Measurements from ENCODE around the gene TSPAN4.

The TSPAN4 gene

DNA sequence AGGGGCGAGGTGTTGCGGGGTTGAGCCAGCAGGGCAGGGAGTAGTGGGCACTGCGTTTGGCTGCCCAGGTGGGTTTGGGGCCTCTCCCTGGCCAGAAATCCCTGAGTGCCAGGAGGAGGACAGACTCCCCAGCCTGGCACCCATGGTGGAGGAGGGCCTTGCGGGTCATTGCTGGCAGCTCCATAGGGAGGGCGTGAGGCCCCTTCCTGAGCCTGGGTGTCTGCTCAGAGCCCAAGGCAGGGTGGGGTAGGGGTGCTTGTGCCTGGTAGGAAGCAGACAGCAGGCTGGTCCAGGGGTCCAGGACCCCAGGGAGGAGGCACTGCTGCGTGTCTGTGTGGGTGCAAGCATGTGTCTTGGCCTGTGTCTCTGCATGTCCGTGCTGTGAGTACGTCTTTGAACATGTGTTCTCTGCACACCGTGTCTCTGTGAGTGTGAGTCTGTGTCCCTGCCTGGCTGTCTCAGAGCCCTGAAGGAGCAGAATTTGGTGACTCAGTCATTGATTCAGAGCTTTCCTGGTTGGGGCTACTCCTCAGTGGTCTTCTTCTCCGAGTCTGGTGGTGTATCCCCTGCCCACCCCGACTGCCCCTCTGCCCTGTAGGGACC lies 3.9 kb downstream of the TSPAN4 start:
- H3K4me2 ChIP-seq: peak overlapping the region; percentile 85 to 99 (median 98); a peak in 21 of 22 replicates
- H3K4me3 ChIP-seq: peak overlapping the region in 2 of 10 experiments; percentile 99; a peak in 3 of 20 replicates

DNA sequence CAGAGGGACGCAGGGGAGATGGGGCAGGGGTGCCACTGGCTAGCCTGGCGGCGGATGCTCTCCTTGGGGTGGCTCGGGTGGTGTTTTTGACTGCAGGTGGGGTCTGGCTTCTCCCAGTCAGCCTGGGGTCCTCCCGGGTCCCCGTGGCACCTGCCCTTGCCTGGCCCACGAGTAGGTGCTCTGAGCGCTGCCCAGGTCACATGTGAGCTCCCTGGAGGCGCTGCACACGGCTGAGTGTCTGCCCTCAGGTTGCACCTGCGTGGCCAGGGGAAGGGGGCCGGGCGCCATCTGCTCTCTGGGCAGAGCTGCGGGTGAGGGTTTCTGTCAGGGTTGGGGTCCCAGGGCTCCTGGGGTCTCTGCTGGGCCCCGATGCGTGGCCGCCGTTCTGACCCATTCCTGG lies 5.2 kb downstream of the TSPAN4 start:
- Histone ChIP-seq H3K9me3 (replicated peaks in 1 of 11) (no peaks in the 10 kb centered on the region), H3K4me3 (peak overlapping the region in 1 of 10 experiments; percentile 43; a peak in 1 of 20 replicates), H3K4me2 (peak overlapping the region; percentile 87 to 99 (median 97)), H3K4me1 (peaks cover 51 to 83% (median 76%) of the 10 kb centered on the region in 10 experiments), H3K9ac (peak overlapping the region in 4 of 11 experiments; percentile 29 to 67 (median 43); a peak in 5 of 22 replicates), H3K27me3 (peaks cover 0 to 18% (median 0%) of the 10 kb centered on the region in 11 experiments; a peak in 10 of 22 replicates), H4K20me1 (peaks cover 52 to 81% (median 63%) of the 10 kb centered on the region in 11 experiments; a peak in 21 of 22 replicates), H3K36me3 (peaks cover 0 to 18% (median 0%) of the 10 kb centered on the region in 11 experiments; a peak in 4 of 22 replicates), H3K27ac (no peak overlapping the region)
- no peak for TF ChIP-seq Cebpa-rat (IDR thresholded peaks at IDR 0.05)

More for the DNA sequence above, 3.9 kb downstream of the TSPAN4 start:
- Histone ChIP-seq H3K27ac (peak overlapping the region in 4 of 11 experiments; percentile 15 to 43 (median 29); a peak in 2 of 22 replicates), H3K9ac (peak overlapping the region in 9 of 11 experiments; percentile 2 to 100 (median 45); a peak in 10 of 22 replicates), H3K4me1 (peaks cover 51 to 76% (median 71%) of the 10 kb centered on the region in 10 experiments), H3K27me3 (peaks cover 0 to 18% (median 0%) of the 10 kb centered on the region in 11 experiments; a peak in 10 of 22 replicates), H3K36me3 (peaks cover 0 to 18% (median 0%) of the 10 kb centered on the region in 11 experiments; a peak in 3 of 22 replicates), H3K9me3 (replicated peaks in 1 of 11) (no peaks in the 10 kb centered on the region), H4K20me1 (peaks cover 58 to 75% (median 66%) of the 10 kb centered on the region in 11 experiments)
- no peak for TF ChIP-seq Cebpa-rat (IDR thresholded peaks at IDR 0.05)

DNA sequence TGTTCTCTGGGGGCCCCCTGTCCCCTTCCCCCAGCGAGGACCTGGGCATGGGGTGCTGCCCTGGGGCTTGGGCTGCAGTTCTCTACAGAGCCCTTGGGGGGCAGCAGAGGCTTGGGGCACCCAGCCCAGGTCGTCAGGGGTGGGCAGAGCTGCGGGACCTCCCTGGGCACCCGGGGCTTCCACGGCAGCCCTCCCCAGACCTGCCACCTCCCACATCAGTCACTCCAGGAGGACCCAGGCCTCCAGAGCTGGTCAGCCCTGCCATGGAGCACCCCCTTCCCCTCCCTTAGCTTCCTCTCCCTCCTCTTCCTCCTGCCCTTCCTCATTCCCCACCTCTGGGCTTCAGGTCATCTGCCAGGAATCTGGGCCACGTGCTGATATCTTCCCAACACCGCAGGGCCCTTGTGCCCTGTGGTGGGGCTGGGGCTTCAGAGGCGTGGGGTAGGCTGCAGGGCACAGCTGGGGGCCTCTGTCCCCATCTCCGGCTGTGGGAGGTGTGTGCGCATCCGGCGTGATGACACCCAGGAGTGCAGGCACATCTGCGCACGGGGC lies 5.8 kb downstream of the TSPAN4 start:
- H3K9me3 ChIP-seq (replicated peaks in 1 of 11): no peaks in the 10 kb centered on the region
- H3K27ac ChIP-seq: no peak overlapping the region
- peaks cover 0 to 18% (median 0%) of the 10 kb centered on the region in 11 experiments; a peak in 4 of 22 replicates for H3K36me3 ChIP-seq
- peaks cover 0 to 18% (median 0%) of the 10 kb centered on the region in 11 experiments; a peak in 10 of 22 replicates for H3K27me3 ChIP-seq
- no peak for TF ChIP-seq Cebpa-rat (IDR thresholded peaks at IDR 0.05)
- peak overlapping the region in 6 of 11 experiments; percentile 40 to 72 (median 61); a peak in 10 of 22 replicates for H3K9ac ChIP-seq
- H3K4me2 ChIP-seq: peak overlapping the region; percentile 87 to 99 (median 97)
- peak overlapping the region in 8 of 10 experiments; percentile 43 to 73 (median 62); a peak in 11 of 20 replicates for H3K4me3 ChIP-seq
- peaks cover 49 to 87% (median 78%) of the 10 kb centered on the region in 10 experiments for H3K4me1 ChIP-seq
- H4K20me1 ChIP-seq: peaks cover 52 to 87% (median 63%) of the 10 kb centered on the region in 11 experiments; a peak in 21 of 22 replicates

DNA sequence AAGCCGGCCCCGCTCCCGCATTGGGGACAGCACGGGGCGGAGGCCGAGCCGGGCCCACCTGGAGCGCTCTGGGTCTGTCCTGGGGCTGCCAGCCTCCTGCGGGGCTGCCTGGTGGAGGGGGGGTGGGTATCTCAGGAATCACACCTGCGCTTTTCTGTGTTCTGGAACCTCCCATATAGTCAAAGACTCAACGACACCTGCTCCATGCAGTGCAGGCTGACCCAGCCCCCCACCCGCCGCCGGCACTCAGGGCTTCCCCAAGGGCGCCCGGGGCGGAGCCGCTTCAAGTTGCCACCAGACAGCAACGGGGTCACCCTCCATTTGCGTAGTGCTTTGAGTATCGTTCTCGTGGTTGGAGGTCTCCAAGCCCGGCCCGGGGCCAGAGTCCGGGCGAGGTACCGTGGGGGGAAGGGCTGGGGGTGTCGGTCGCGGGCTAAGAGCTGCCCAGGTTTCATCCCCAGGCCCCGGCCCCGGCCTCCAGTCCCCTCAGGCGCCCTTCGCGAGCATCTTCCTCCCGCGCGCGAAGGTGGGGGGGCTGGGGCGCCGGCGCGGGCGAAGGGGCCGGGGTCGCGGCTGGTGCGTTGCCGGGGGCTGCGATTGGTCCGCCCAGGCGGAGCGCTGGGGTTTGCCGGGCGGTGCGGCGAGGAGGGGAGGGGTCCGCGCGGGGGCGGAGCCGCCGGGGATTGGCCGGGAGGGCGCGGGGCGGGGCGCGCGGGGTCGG lies 6.6 kb downstream of the TSPAN4 start:
- H3K36me3 ChIP-seq: peaks cover 0 to 25% (median 0%) of the 10 kb centered on the region in 11 experiments; a peak in 4 of 22 replicates
- H3K4me1 ChIP-seq: peaks cover 41 to 88% (median 77%) of the 10 kb centered on the region in 10 experiments
- H3K4me2 ChIP-seq: peak overlapping the region; percentile 87 to 99 (median 97)
- no peak for TF ChIP-seq Cebpa-rat (IDR thresholded peaks at IDR 0.05)
- H3K9ac ChIP-seq: peak overlapping the region; percentile 15 to 73 (median 55); a peak in 18 of 22 replicates
- peak overlapping the region; percentile 43 to 73 (median 62) for H3K4me3 ChIP-seq
- peaks cover 0 to 18% (median 0%) of the 10 kb centered on the region in 11 experiments; a peak in 10 of 22 replicates for H3K27me3 ChIP-seq
- no peaks in the 10 kb centered on the region for H3K9me3 ChIP-seq (replicated peaks in 1 of 11)
- no peak overlapping the region for H3K27ac ChIP-seq
- H4K20me1 ChIP-seq: peaks cover 57 to 95% (median 70%) of the 10 kb centered on the region in 11 experiments

DNA sequence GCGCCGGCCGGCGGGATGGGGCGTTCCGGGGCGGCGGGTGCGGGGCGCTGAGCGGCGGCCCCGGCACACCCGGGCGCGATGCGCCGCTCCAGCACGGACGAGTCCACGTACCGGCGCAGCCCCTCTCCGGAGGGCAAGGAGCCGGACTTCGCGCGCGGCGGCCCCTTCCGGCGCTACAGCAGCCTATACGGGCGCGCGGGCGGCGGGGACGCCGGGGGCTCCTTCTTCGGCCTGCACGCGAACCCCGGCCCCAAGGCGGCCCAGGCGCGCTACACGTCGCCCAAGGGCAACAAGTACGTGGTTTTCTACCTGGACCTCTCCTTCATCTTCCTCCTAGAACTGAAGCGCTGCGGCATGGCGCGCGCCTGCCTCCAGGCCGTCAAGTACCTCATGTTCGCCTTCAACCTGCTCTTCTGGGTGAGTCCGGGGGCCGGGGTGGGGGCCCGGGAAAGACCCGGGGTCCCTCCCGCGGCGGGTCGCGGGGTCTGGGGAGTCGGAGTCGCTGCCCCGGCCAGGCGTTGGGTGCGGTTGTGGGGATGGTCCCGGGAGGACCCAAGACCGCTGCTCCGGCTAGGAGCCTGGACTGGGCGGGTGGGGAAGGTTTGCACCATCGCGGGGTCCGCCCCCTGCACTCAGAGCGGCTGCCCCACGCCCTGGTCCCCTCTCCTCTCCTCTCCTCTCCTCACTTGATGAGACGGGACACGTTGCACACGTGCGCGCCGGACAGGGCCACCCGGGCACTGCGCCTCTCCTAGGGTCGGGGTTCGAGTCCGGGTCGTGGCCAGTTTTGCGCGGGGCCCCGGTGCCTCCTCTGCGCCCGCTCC lies 7.5 kb downstream of the TSPAN4 start:
- Histone ChIP-seq H3K9me3 (replicated peaks in 1 of 11) (no peaks in the 10 kb centered on the region), H3K36me3 (peaks cover 0 to 34% (median 0%) of the 10 kb centered on the region in 11 experiments; a peak in 4 of 22 replicates), H4K20me1 (peaks cover 60 to 99% (median 75%) of the 10 kb centered on the region in 11 experiments), H3K4me3 (peak overlapping the region; percentile 43 to 73 (median 62); a peak in 19 of 20 replicates), H3K4me1 (peaks cover 34 to 89% (median 73%) of the 10 kb centered on the region in 10 experiments), H3K9ac (peak overlapping the region in 10 of 11 experiments; percentile 45 to 73 (median 56); a peak in 13 of 22 replicates), H3K4me2 (peak overlapping the region; percentile 87 to 99 (median 97)), H3K27ac (no peak overlapping the region), H3K27me3 (peaks cover 0 to 18% (median 0%) of the 10 kb centered on the region in 11 experiments; a peak in 10 of 22 replicates)
- TF ChIP-seq Cebpa-rat (IDR thresholded peaks at IDR 0.05): no peak

DNA sequence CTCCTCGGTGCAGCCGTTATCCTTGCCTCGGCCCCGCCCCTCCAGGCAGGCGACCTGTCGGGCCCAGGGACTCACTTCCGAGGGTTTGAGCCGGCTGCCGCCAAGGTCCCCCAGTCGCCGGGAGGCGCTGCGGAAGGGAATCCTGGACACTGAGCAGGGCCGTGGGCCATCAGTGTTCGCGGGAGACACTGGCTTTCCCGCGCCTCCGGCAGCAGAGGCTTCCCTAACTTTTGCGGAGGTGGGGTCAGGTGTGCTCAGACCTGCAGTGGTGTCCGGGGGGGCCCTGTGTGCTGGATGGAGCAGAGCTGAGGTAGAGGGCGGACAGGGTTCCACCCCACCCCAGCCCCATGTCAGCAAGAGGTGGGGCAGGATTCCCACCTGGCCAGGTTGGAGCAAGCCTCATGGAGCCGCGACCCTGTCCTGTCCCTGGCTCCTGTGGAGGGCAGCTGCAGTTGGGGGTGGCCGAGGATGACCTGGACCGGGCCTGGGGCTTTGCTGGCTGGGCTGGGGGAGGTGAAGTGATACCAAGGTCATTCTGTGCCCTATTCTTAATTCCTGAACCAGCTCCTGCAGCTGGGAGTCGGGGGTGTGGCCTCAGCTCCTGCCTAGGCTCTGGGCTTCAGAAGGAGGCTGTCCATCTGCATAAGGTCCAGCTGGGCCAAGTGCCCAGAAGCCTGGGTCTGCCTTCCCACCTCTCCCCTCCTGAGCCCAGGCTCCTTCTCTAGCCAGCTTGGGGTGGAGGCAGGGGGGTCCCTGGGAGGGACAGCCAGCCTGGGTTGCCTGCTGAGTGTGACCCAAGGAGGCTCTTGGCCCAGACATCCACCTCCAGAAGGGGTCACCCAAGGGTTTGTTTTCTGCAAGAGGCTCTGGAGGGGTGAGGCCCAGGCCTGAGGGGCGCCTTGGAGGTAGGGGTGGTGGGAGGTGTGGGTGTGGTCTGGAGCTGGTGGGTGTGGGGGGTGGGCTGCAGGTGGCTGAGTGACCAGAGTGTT lies 8.4 kb downstream of the TSPAN4 start:
- Histone ChIP-seq H3K27me3 (peaks cover 0 to 18% (median 0%) of the 10 kb centered on the region in 11 experiments; a peak in 10 of 22 replicates), H3K4me1 (peaks cover 25 to 86% (median 66%) of the 10 kb centered on the region in 10 experiments), H3K4me3 (no peak overlapping the region; a peak in 1 of 20 replicates), H3K9ac (no peak overlapping the region), H4K20me1 (peaks cover 58 to 99% (median 75%) of the 10 kb centered on the region in 11 experiments), H3K27ac (no peak overlapping the region), H3K9me3 (replicated peaks in 1 of 11) (no peaks in the 10 kb centered on the region), H3K36me3 (peaks cover 0 to 43% (median 0%) of the 10 kb centered on the region in 11 experiments; a peak in 4 of 22 replicates), H3K4me2 (peak overlapping the region in 9 of 11 experiments; percentile 24 to 99 (median 97); a peak in 13 of 22 replicates)
- no peak for TF ChIP-seq Cebpa-rat (IDR thresholded peaks at IDR 0.05)

DNA sequence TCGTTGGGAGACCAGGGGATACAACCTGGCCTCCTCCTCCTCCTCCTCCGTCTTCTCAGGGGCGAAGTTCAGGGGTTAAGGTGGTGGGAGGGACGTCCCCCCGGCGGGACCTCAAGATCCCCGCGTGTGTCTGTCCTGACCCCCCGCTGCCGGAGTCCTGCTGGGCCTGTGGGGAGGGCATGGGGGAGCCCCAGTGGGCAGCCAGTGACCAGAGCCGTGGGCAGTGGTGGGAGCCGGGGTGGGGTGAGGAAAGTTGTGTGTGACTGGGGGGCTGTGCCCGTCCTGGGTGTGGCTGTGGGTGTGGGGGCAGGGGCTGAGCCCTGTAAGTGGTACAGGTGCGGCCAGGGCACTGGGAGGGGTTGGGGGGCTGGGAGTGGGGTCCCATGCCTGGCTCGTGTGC lies 10.1 kb downstream of the TSPAN4 start:
- peaks cover 16 to 89% (median 69%) of the 10 kb centered on the region in 10 experiments for H3K4me1 ChIP-seq

More for the DNA sequence above, 10.1 kb downstream of the TSPAN4 start:
- Histone ChIP-seq H3K9me3 (replicated peaks in 1 of 11) (no peaks in the 10 kb centered on the region), H4K20me1 (peaks cover 51 to 100% (median 79%) of the 10 kb centered on the region in 11 experiments), H3K9ac (peak overlapping the region in 2 of 11 experiments; percentile 8 to 26; a peak in 4 of 22 replicates), H3K27ac (no peak overlapping the region), H3K36me3 (peaks cover 0 to 49% (median 0%) of the 10 kb centered on the region in 11 experiments; a peak in 4 of 22 replicates), H3K4me2 (peak overlapping the region in 6 of 11 experiments; percentile 32 to 54 (median 50); a peak in 7 of 22 replicates), H3K27me3 (peaks cover 0 to 18% (median 0%) of the 10 kb centered on the region in 11 experiments; a peak in 10 of 22 replicates), H3K4me3 (no peak overlapping the region)
- TF ChIP-seq Cebpa-rat (IDR thresholded peaks at IDR 0.05): no peak

Data from BLaER1 treated with 17β-estradiol and CSF1 and Interleukin-3, amounts not matched to agents 10 nM and 100 nM (cell line).